ENCODE data around the gene ENC1. TPM values are rescaled to one million over a fixed set of nuclear protein-coding genes. Genes with fewer than 3 reads are reported as not detected.
A peak's percentile ranks its signal among the peaks of the same experiment; 100 is the strongest.
"Not testable (repeated sequence)": the region's sequence is repeated elsewhere in the genome, so short reads cannot be mapped to it uniquely, and the experiment has no call there.

The ENC1 gene, protein sequence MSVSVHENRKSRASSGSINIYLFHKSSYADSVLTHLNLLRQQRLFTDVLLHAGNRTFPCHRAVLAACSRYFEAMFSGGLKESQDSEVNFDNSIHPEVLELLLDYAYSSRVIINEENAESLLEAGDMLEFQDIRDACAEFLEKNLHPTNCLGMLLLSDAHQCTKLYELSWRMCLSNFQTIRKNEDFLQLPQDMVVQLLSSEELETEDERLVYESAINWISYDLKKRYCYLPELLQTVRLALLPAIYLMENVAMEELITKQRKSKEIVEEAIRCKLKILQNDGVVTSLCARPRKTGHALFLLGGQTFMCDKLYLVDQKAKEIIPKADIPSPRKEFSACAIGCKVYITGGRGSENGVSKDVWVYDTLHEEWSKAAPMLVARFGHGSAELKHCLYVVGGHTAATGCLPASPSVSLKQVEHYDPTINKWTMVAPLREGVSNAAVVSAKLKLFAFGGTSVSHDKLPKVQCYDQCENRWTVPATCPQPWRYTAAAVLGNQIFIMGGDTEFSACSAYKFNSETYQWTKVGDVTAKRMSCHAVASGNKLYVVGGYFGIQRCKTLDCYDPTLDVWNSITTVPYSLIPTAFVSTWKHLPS
- polyA plus RNA-seq (ENCODE audit: insufficient read length), result 26.0 TPM

DNA sequence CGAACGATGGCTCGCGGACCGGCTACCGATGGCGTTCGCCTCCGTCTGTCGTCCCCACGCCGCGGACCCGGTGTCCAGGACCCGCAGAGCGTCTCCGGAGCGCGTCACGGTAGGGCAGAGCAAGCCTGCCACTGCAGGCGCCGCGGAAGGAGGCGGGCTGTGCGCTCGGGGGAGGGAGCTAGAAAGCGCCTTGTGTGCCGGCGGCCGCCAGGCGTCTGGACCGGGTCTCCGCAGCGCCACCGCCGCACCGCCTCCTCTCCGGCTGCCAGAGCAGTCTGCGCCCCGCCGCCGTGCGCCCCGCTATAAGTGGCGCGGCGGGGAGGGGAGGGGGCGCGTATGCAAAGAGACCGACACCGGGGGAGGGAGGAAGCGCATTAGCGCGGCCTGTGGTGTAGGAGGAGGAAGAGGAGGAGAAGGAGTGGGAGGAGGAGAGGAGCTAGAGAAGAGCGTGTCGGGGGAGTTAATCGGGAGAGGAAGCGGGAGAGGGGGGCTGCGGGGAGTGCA lies at the start of gene ENC1:
ENC1 (minus strand) TSS at position 279 of the 504 bp plus-strand sequence. CDS start 4,243 bp downstream, outside the sequence.
- peak; percentile 91 for DNase-seq

DNA sequence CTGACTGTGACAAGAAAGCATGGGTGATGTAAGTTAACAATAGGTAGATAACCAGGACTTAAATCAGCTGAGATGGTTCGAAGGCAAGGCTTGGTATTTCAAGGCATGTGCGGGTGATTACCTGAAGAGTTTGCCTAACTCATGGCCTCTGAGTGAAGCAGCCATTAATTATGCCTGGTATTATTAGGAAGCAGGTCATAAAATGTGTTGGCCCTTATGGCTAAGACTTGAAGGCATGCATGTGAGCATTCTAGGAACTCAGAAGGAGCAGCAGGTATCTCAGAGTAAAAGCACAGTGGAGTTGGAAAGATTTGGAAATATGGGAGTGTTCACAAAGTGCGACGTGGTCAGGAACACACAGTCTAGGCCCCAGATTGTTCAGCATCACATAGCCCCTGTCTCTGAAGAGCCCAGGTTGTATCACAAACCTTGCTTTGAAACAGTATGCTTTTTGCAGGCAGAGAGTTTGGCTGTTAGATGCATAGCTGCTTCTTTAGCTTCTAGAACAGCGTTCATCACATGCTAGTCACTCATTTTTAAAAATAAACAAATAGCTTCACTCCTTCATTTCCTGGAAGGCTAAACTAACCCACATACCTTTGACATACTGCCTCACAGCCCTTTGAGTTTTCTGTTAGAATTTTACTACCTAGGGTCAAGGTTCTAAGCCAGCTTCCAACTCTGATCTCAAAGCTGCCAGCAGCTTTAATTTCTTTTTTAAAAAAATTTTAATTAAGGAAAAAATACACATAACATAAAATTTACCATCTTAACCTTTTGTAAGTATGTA lies 46.6 kb upstream of the ENC1 start:
- no peak for DNase-seq

DNA sequence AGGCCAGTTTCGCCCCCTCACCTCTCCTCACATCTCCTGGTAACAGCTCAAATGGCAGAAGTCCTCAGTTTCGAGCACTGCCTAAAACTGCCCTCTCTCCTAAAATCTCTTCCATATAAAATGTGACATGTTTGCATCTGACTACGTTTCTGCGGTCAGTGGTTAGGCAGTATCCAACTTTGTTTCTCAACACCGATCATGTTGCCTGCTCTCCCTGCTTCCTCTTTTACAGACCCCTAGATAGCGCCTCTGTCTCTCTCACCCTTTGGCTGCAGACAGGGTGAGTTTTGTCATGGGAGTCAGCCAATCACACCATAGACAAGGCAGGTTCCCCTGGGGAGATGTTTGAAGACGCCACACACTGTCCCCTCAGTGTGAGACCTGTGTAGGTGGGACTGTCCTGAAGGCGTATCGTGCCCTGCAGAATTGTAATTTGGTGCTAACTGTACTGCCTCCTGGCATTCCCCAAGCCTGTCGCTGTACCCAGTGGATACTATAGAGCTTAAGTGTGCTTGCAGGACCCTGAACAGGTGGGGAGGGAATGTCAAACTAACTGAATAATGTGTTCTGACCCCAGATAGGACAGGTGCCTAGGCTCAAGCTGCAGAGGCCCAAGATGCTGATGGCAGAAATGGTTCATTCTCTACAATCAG lies 45.6 kb upstream of the ENC1 start:
- no peak for DNase-seq

DNA sequence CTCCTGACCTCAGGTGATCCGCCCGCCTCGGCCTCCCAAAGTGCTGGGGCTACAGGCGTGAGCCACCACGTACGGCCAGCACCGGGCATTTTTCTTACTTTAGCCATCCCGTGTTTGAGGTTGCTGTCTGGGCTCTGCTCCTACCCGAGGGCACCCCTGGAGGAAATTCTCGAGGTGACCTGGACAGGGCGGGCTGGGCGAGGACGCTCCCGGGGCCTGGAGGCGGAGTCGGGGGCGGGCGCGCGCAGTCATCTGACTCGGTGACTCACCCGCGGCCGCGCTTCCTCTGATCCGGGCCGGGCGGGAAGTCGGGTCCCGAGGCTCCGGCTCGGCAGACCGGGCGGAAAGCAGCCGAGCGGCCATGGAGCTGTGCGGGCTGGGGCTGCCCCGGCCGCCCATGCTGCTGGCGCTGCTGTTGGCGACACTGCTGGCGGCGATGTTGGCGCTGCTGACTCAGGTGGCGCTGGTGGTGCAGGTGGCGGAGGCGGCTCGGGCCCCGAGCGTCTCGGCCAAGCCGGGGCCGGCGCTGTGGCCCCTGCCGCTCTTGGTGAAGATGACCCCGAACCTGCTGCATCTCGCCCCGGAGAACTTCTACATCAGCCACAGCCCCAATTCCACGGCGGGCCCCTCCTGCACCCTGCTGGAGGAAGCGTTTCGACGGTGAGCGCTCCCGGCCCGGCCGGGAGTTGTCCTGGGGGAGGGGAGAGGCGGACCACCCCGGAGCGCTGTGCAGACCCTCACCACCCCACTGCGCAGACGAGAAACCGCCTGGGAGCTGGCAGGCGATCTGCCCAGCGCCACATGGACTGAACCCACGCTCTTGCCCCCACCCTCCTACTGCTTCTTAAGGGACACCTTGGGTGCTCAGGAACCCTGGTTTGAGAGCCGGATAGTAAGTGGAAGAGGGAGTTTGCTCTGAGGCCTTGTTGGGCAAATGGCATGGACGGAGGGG lies 44.6 kb upstream of the ENC1 start, which contains the start of gene HEXB:
HEXB (plus strand) TSS at position 334 of the 952 bp plus-strand sequence; CDS start at position 362, 28 bp downstream.
- peak; percentile 83 for DNase-seq

DNA sequence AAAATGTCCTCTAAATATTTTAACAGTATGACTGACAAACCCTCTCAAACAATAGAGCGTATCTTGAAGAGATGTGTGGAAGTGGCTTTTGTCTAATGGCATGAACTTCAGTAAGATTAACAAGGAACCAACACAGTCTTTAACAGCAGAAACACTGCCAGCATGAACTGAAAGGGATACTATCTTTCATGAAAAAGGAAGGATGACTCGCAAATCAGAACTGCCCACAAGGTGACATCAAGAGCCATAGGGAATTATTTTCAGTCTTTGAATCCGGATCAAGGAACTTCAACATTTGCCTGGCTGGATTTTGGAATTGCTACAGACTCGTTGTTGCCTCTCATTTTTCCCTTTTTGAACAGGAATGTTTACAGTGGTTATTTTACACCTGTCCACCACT lies 39.4 kb upstream of the ENC1 start:
- DNase-seq, result no peak

DNA sequence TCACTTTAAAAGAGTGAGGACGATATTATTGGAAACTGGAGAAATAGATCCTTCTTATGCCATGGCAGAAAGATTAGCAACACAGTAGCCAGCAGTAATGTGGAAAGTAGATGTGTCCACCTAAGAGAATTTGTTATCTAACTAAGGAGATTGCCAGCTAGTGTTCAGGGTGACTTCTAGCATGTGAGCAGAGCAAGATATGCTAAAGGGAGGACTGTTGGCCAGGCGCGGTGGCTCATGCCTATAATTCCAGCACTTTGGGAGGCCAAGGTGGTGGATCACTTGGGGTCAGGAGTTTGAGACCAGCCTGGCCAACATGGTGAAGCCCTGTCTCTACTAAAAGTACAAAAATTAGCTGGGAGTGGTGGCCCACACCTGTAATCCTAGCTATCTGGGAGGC lies 38.8 kb upstream of the ENC1 start:
- not testable (repeated sequence) for DNase-seq

DNA sequence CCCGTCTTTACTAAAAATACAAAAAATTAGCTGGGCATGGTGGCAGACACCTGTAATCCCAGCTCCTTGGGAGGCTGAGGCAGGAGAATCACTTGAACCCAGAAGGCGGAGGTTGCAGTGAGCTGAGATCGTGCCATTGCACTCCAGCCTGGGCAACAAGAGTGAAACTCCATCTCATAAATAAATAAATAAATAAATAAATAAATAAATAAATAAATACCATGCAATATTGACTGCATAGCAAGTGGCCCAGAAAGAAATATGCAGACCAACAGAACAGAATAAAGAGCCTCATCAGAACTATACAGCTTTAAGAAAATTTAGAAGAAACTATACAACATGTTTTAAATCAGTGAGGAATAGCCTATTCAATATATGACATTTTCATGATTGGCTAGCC lies 37.6 kb upstream of the ENC1 start:
- not testable (repeated sequence) for DNase-seq

DNA sequence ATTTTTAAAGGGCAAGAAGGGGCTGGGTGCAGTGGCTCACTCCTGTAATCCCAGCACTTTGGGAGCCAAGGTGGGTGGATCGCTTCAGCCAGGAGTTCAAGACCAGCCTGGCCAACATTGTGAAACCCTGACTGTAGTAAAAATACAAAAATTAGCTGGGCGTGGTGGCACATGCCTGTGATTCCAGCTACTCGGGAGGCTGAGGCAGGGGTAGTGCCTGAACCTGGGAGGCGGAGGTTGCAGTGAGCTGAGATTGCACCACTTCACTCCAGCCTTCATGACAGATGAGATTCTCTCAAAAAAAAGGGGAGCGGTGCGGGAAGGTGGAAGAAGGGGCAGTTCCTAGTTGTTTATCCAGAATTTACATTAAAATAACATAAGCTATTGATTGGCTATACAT lies 35.9 kb upstream of the ENC1 start:
- not testable (repeated sequence) for DNase-seq

DNA sequence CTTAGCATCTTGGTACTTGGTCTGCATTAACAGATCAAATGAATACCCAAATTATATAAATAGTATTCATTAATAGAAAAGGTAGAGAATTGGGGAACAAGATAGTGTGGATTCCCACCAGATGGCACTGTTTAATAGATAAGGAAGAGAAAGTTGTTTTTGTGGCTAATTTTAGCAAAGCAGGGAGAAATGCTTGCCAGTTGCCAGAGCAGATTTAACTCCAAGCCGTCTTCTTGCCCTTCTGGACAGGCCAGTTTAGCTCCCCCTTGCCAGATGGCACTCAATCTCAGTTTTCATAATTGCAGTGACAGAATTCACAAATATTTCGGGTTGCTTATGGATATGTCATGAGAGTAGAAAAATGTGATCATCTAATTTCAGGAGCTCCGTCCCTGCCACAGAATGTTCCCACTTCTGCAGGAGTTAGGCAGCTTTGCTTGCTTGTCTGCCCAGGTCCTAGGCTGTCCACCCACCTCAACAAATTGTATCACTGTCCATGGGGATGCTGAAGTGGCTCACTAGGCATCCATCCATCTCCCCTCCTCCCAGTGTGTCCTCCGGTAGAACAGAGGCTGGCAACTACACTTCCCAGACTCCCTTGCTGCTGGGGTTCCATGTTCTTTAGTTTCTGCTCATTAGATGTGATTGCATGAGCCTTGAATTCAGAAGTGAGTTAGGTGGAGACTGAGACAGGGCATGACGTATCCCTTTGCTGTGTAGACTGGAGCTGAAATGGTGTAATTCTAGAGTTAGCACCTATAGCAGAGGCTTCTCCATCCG lies 32.7 kb upstream of the ENC1 start:
- DNase-seq, result peak; percentile 44

DNA sequence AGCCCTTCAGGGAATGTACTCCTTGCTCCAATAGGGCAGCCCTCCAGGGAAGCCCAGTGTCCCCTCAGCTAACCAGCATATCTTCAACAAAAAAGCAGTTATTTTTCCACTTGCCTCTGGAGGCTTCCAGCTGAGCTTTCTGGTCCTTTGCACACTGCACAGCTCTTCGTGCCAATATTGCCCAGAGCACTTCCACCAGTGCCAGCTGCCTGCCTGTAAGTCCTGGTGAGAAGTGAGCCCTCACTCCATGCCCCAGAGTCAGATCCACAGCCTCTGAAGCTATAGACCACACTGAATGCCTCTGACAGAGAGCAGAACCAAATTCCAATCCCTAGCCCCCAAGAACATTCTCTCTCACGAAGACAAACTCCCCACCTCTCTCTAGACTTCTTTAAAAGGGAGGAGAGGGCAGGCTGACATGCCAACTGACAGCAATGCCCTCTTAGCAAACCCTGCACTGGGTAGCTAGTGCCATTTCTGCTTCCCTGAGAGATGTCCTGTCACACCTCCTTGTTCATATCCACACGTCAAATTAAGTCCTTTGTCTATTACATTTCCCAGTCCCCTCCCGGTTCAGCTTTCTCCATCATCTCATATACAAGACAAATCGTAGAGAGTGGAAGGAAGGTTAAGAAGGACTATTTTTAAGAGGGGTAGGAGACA lies 31.8 kb upstream of the ENC1 start:
- no peak for DNase-seq

DNA sequence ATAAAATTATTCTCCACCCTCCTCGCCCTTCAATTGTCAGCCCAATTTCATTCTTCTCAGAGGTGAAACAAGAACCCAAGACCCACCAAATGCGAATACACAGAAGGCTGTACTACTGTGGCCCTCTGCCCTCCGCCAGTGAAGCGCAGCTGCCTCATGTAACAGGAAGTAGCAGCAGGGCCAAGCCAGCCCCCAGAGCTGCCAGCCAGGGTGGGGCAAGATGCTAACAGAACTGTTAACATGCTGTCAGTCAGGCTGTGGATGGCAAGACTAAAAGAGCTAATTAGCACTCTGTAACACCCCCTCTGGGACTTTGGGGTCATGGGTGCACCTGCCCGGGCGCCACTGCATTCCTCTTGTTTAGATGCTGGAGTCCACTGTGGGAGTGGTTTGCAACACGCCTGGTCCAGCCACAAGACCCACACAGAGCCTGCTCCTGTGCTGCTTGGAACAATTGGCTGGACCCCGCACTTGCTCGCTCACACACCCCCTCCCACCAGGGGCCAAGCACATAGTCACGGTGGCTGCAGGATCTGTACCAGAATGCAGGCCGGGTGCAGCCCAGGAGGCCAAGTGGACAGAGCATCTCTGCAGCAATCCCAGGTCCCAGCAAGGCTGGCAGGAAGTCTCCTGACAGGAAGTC lies 30.0 kb upstream of the ENC1 start:
- DNase-seq, result no peak

DNA sequence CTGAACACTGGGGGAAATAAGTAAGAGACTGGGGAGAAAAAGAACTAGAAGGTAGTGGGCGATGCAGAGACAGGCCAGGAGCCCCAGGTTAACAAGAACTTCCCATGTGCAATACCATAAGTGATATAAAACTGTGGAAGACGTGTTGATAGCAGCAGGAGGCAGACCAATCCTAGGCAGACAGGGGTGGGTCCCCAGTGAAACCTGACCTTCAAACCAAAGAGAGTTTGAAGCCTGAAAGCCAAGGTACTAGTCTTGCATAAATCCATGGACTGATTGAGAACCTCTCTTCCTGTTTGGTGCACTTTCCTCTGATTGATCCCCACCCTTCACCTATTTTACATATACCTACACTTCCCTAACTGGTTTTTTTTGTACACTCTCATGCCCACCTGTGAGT lies 29.3 kb upstream of the ENC1 start:
- DNase-seq, result no peak

DNA sequence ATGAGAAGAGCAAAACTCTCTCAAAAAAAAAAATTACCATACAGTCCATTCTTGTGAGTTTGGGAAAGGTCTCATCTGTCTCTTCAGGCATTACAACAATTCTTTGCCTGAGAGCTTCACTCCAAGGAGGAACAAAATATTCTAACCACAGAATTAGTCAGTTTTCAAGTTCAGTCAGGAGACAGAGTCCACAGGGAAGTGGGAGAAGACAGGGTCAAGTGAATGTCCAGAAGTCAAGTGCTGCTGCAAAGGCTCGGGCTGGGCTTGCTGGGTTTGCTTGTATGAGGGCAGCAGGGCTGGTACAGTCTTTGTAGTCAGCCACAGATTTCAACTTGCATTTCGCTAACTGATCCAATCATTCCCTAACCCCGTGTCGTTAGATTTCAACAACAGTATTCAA lies 26.9 kb upstream of the ENC1 start:
- no peak for DNase-seq

DNA sequence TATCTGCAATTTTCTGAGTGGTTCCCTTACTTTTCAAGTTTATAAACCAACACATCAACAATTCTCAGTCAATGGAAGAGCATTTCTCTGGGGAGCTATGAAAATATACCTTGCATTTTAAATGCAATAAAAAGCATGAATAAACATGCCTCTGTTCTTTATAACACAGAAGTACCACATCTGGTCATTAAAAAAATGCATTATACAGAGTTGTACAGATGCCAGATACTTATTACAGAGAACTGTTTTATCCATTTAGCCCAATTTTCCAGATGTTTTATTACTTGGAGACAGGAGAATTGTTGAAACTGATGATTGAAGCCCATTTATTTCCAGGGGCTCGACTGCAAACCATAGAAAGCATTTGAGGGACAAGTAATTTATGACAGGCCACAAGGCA lies 25.3 kb upstream of the ENC1 start:
- DNase-seq, result no peak

DNA sequence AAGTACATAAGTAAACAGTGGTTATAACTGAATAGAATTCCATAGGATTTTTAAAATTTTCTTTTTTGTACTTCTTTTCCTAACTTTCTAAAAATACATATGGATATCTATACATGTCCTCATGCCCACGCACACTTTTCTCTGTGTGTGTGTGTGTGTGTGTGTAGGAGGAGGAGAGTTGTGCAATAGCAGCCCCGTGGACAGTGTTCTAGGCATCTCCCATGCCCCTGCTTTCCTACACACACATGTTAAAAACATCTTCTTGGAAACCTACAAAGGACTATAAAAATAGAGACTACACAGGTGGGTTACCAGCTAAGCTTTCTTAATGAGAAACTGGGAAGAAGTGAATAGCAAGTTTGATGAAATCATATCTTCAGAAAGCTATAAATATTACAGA lies 24.7 kb upstream of the ENC1 start:
- no peak for DNase-seq

DNA sequence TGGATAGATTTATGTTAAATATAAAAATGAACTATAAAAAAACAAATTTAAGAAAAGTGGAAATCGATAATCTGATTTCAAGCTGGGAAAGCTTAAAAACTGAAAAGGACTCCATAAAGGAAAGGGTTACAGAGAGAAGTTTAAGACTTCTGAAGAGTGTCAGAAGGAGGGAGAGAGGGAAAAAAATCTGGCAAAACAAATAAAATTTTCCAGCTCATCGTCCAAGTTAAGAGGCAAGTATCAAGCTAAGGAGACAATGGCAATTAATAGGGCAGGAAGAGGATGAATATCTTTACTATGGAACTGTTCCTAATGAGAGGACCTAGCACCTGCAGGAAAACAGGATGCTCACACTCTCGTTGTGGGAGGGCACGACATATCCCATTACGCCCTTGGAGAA lies 24.0 kb upstream of the ENC1 start:
- DNase-seq, result no peak

DNA sequence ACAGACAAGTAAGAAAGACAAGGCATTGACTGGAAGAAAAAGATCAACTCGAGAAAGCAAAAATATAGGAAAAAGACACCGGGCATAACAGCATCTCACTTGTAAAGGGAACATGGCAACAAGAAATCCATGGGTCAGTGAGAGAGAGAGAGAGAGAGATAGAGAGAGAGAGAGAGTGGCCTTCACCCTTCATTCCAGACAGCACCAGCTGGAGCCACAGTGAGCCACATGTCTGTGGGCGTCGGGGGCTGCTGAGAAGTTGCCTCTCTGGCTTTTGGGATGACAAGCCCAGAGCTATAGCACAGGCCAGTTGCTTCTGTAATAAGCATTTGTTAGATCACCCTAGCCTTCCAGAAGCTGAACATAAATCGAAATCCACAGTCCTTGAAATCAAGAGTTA lies 20.3 kb upstream of the ENC1 start:
- DNase-seq, result no peak

DNA sequence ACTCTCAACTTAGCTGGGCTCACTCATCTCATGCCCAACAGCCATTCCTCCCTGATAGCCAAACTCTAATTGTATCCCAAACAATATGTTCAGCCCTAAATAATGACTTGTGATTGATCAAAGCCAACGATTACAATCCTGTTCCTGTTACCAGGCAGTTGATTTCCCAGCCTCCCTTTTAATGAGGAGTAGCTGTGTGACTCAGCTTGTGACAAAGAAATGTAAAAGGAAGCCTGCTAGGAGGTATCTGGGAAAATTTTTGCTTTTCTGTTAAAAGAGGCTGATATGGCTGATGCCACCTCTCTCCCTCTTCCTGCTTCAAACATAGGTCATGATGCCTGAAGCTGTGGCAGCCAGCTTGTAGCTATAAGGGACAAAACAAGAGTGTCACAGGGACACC lies 19.6 kb upstream of the ENC1 start:
- no peak for DNase-seq

DNA sequence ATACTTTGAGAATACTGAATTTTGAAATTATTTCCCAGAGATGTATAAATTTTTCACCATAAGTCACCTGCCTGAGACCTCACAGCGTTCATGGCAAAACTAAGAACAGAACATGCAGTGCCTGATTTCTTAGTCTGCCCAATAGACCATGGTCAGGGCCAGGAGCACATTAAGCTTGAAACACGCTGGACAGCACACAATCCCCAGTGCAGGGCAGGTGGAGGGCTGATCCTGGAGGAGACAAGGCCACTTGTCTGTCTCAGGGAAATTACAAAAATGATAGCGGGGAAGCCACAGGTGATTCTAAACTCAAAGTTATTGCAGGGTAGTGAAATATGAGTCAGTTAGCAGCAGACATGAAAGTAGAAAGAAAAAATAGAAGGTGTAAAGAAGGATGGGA lies 18.6 kb upstream of the ENC1 start:
- DNase-seq, result no peak
